H1 (cell line): ENCODE measurements around the gene LAIR1. TPM values are rescaled to one million over a fixed set of nuclear protein-coding genes. Genes with fewer than 3 reads are reported as not detected.

Source experiments
- CTCF ChIA-PET: fragments of 300-600 bp; sonication (Branson Sonifier 250); formaldehyde crosslinking; loops from one replicate; lab custom pipeline; 2021; ENCODE audit not compliant: partially characterized antibody; lab: Charles Lee
- POLR2A ChIA-PET: fragments of 300-600 bp; sonication (Branson Sonifier 250); formaldehyde crosslinking; loops from one replicate; lab custom pipeline; 2021; ENCODE audit warnings: inconsistent platforms; ENCODE audit not compliant: partially characterized antibody; lab: Charles Lee
- DNase-seq, 2 experiments: peaks; one replicate each; pipeline versions ENCODE4 v3.0.0 to v3.0.0-alpha.2; 2010 to 2022; ENCODE audit warnings: low spot score in 2 of 2, low read depth in 1 of 2, mixed read lengths in 1 of 2
- FAIRE-seq: peaks from 2 replicates; lab custom pipeline; 2011; peaks lifted over from hg19 to GRCh38; lab: Jason Lieb, UNC
- H2AFZ ChIP-seq: 2 replicates; pipeline ENCODE4 v1.8.1; 2012; ENCODE audit warnings: low read length, inconsistent platforms
- H2AK5ac ChIP-seq: 2 replicates; pipeline ENCODE4 v1.6.1; 2013; ENCODE audit warnings: low read depth, low read length
- H2BK120ac ChIP-seq: replicated peaks from 2 replicates; pipeline ENCODE3; 2013; ENCODE audit warnings: low read depth, low read length, inconsistent platforms
- H2BK12ac ChIP-seq: 2 replicates; pipeline ENCODE4 v1.6.1; 2013; ENCODE audit warnings: low read depth, low read length
- H2BK15ac ChIP-seq: 2 replicates; pipeline ENCODE4 v1.6.1; 2013; ENCODE audit warnings: low read length
- H2BK20ac ChIP-seq: 2 replicates; pipeline ENCODE4 v1.6.1; 2013; ENCODE audit warnings: low read length
- H2BK5ac ChIP-seq: 2 replicates; pipeline ENCODE4 v1.6.1; 2013; ENCODE audit warnings: low read depth, low read length
- H3K14ac ChIP-seq: 2 replicates; pipeline ENCODE4 v1.6.1; 2013; ENCODE audit warnings: inconsistent platforms; ENCODE audit not compliant: insufficient read length
- H3K18ac ChIP-seq: 2 replicates; pipeline ENCODE4 v1.6.1; 2013; ENCODE audit warnings: low read length; ENCODE audit errors: extremely low read depth
- H3K23ac ChIP-seq: 2 replicates; pipeline ENCODE4 v1.6.1; 2013; ENCODE audit warnings: inconsistent platforms; ENCODE audit not compliant: insufficient read length
- H3K23me2 ChIP-seq: 2 replicates; pipeline ENCODE4 v1.6.1; 2013; ENCODE audit warnings: low read depth, low read length
- H3K27ac ChIP-seq: 2 replicates; pipeline ENCODE4 v1.6.1; 2011; ENCODE audit warnings: low read depth, low read length, inconsistent platforms
- H3K27me3 ChIP-seq, 4 experiments: replicated peaks in 1 of 4; 1 replicate in 1 of 4; 2 replicates in 3 of 4; pipeline versions ENCODE4 v1.6.1 to v1.8.1; 2011 to 2013; ENCODE audit warnings: low read length in 3 of 4, mild to moderate bottlenecking in 3 of 4, inconsistent platforms in 2 of 4, mixed read lengths in 2 of 4, moderate library complexity in 1 of 4; ENCODE audit not compliant: control insufficient read depth in 3 of 4, insufficient read depth in 3 of 4; ENCODE audit errors: extremely low read depth in 1 of 4
- H3K36me3 ChIP-seq, 4 experiments: 2 replicates each; pipeline versions ENCODE4 v1.6.1 to v1.8.1; 2011 to 2013; ENCODE audit warnings: mild to moderate bottlenecking in 4 of 4, low read length in 3 of 4, moderate library complexity in 2 of 4, control low read depth in 1 of 4, inconsistent platforms in 1 of 4; ENCODE audit not compliant: insufficient read depth in 4 of 4, control insufficient read depth in 2 of 4
- H3K4ac ChIP-seq: replicated peaks from 2 replicates; pipeline ENCODE3; 2013; ENCODE audit warnings: low read length, low read depth, mixed read lengths, inconsistent platforms; ENCODE audit not compliant: insufficient read length
- H3K4me1 ChIP-seq, 4 experiments: replicated peaks in 1 of 4; 1 replicate in 1 of 4; 2 replicates in 3 of 4; pipeline versions ENCODE4 v1.6.1 to v1.8.1; 2011 to 2013; ENCODE audit warnings: low read length in 3 of 4, inconsistent platforms in 2 of 4, mixed read lengths in 1 of 4; ENCODE audit not compliant: insufficient read depth in 4 of 4, control insufficient read depth in 3 of 4
- H3K4me2 ChIP-seq, 2 experiments: 2 replicates each; pipeline versions ENCODE4 v1.6.1 to v1.8.1; 2011 to 2013; ENCODE audit warnings: low read depth in 2 of 2, low read length in 2 of 2, control low read depth in 1 of 2, inconsistent platforms in 1 of 2, mild to moderate bottlenecking in 1 of 2; ENCODE audit not compliant: insufficient read depth in 1 of 2
- H3K4me3 ChIP-seq, 4 experiments: fragments of 200-600, 300-600 bp in 1 of 4; sonication (generic), shearing (Covaris generic), sonication (Bioruptor Twin) in 1 of 4; 2 replicates each; pipeline versions ENCODE4 v1.5.1 to v1.8.1; 2011 to 2016; ENCODE audit warnings: low read length in 4 of 4, low read depth in 3 of 4, control low read depth in 2 of 4, inconsistent platforms in 2 of 4, mild to moderate bottlenecking in 2 of 4, mixed read lengths in 1 of 4, moderate library complexity in 1 of 4; ENCODE audit not compliant: insufficient read depth in 2 of 4; ENCODE audit errors: extremely low read depth in 1 of 4
- H3K56ac ChIP-seq: replicated peaks from 2 replicates; pipeline ENCODE3; 2013; ENCODE audit warnings: low read depth, mild to moderate bottlenecking, mixed read lengths, low read length, inconsistent platforms; ENCODE audit not compliant: insufficient read length
- H3K79me1 ChIP-seq: 2 replicates; pipeline ENCODE4 v1.6.1; 2013; ENCODE audit warnings: low read depth, low read length, control low read depth
- H3K79me2 ChIP-seq, 2 experiments: 2 replicates each; pipeline versions ENCODE4 v1.6.1 to v1.8.1; 2012 to 2013; ENCODE audit warnings: low read length in 2 of 2, mild to moderate bottlenecking in 2 of 2, inconsistent platforms in 1 of 2; ENCODE audit not compliant: insufficient read depth in 2 of 2, control insufficient read depth in 1 of 2
- H3K9ac ChIP-seq, 4 experiments: replicated peaks in 1 of 4; 1 replicate in 1 of 4; 2 replicates in 3 of 4; pipeline versions ENCODE4 v1.6.1 to v1.8.1; 2011 to 2013; ENCODE audit warnings: low read depth in 3 of 4, low read length in 3 of 4, control low read depth in 2 of 4, mild to moderate bottlenecking in 2 of 4, moderate library complexity in 2 of 4, inconsistent platforms in 1 of 4; ENCODE audit errors: extremely low read depth in 1 of 4
- H3K9me3 ChIP-seq, 2 experiments: 2 replicates each; pipeline versions ENCODE4 v1.6.1 to v1.8.1; 2012 to 2013; ENCODE audit warnings: mild to moderate bottlenecking in 2 of 2, moderate library complexity in 2 of 2, control low read depth in 1 of 2, inconsistent platforms in 1 of 2, low read depth in 1 of 2, low read length in 1 of 2, mixed read lengths in 1 of 2; ENCODE audit not compliant: insufficient read depth in 2 of 2
- H4K20me1 ChIP-seq, 2 experiments: replicated peaks in 1 of 2; 2 replicates each; pipeline versions ENCODE3 to v1.8.1; 2011 to 2013; ENCODE audit warnings: inconsistent platforms in 2 of 2, low read length in 2 of 2, mild to moderate bottlenecking in 1 of 2; ENCODE audit not compliant: insufficient read depth in 2 of 2, control insufficient read depth in 1 of 2
- H4K5ac ChIP-seq: 2 replicates; pipeline ENCODE4 v1.6.1; 2013; ENCODE audit warnings: low read length, low read depth, mixed read lengths, inconsistent platforms; ENCODE audit not compliant: insufficient read length
- H4K8ac ChIP-seq: 2 replicates; pipeline ENCODE4 v1.8.0; 2013; ENCODE audit warnings: mild to moderate bottlenecking, moderate library complexity, low read length, inconsistent platforms; ENCODE audit not compliant: insufficient read depth; ENCODE audit errors: extremely low read depth
- H4K91ac ChIP-seq: replicated peaks from 2 replicates; pipeline ENCODE3; 2013; ENCODE audit warnings: low read length, mixed read lengths, inconsistent platforms; ENCODE audit not compliant: insufficient read length
- SAP30 ChIP-seq: fragments of 300-600 bp; sonication (generic); IDR thresholded peaks from 2 replicates; pipeline ENCODE4 v1.7.1; 2012; ENCODE audit warnings: low read length, moderate library complexity, mild to moderate bottlenecking, inconsistent platforms; ENCODE audit not compliant: insufficient read depth, insufficient replicate concordance
- SP1 ChIP-seq: IDR thresholded peaks from 2 replicates; pipeline ENCODE4 v1.6.1; 2011; ENCODE audit warnings: low read depth, low read length
- WGBS, 2 experiments: shearing (Covaris generic) in 1 of 2; methylation state at CpG; one replicate each; pipeline versions ENCODE4 v1.1.6 to v1.1.7; 2013 to 2015; ENCODE audit warnings: low lambda C conversion rate in 2 of 2, mixed read lengths in 2 of 2, inconsistent platforms in 1 of 2, low coverage in 1 of 2, missing lambda C conversion rate in 1 of 2; ENCODE audit not compliant: insufficient replicate concordance in 2 of 2, insufficient coverage in 1 of 2, insufficient read length in 1 of 2; ENCODE audit errors: extremely low coverage in 1 of 2, missing lambda C conversion rate in 1 of 2; 5-methylcytosine and 5-hydroxymethylcytosine counted together
- polyA plus RNA-seq, 7 experiments: library from polyadenylated mRNA; depleted of rRNA in 3 of 7; stranded (reverse) in 5 of 7; unstranded in 2 of 7; fragments of >200 nt in 5 of 7; fragments of 200-250 nt in 2 of 7; gene quantifications; 1 replicate in 5 of 7; 2 replicates in 1 of 7; 4 replicates in 1 of 7; pipeline versions ENCODE4 v1.2.1 to v1.2.3, GENCODE V29; 2011 to 2013; ENCODE audit warnings: missing spikeins in 2 of 7, mixed read lengths in 2 of 7
- total RNA-seq: library from RNA; stranded (reverse); fragmentation: NEBNext Ultra II Directional; extraction: Animal tissue kit (Norgen Biotek cat#: 25700); gene quantifications from 2 replicates; pipeline ENCODE4 v1.2.1, GENCODE V29; 2021

LAIR1 gene
- total and polyA plus RNA-seq, 2 of the 8 experiments (the other 6 are each of a cell fraction or from before 2014, with no cell fraction given): 0.18 TPM; not detected in 1

DNA sequence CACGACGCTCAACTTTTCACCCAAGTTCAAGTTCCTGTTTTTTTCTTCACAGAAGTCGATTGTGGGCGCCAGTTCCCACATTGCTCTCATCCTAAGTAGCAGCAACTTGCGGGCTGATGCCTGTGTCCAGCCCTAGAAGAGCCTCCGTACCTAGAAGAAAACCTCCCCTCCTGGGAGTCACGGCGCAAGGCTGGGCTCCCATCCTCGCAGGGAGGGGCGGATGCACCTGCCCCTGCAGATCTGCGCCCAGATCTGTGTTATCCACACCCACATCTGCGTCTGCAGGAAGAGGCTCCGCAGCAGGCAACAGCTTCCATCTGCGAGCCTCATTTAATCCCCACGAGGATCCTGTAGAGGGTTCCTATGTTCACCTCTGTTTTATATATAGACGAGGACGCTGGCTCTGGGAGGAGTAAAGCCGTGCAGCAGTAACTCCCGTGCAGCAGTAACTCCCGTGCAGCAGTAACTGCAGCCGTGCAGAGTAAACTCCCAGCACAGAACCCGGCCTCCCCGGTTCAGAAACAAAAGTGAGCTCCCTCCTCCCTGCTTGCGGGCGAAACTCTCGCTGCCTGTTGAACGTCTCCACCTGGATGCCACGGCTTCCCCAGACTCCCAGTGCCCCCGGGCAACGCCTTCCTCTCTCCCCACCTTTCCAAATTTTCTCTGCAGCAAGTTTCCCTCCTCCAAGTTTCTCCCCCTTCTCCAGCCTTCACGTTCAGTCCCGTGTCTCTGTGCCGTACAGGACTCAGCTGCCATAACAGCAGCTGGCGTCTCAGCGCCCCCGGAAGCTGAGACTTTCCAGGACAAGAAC lies 23.5 kb upstream of the LAIR1 start:
- H3K4ac ChIP-seq: no peak overlapping the region
- no peak overlapping the region; the same call in 1 of the 2 replicates for H2AFZ ChIP-seq
- no peaks in the 10 kb centered on the region for H3K79me1 ChIP-seq
- H2BK5ac ChIP-seq: no peak overlapping the region
- peak overlapping the region; percentile 1; a peak in 1 of 4 replicates for H3K4me2 ChIP-seq
- H3K9me3 ChIP-seq: no peaks in the 10 kb centered on the region
- H3K23me2 ChIP-seq: no peaks in the 10 kb centered on the region
- 75% methylated on average over 36 of the region's 36 CpGs; no CpG with 5 or more reads in 1 of the 2 experiments for WGBS, 2 experiments
- no peak overlapping the region for H4K5ac ChIP-seq
- no peak overlapping the region for H2BK15ac ChIP-seq
- H4K8ac ChIP-seq: peak overlapping the region; percentile 36
- H3K9ac ChIP-seq: no peak overlapping the region
- H3K36me3 ChIP-seq: no peaks in the 10 kb centered on the region
- H3K56ac ChIP-seq: no peak overlapping the region
- FAIRE-seq (no peak), DNase-seq (no peak)
- peaks cover 0 to 2% (median 0%) of the 10 kb centered on the region in 4 experiments; a peak in 2 of 7 replicates for H3K27me3 ChIP-seq
- H2AK5ac ChIP-seq: 0 out of 2 replicates have a peak overlapping the region, but pooled peaks have one; percentile 82
- no peak overlapping the region for H2BK20ac ChIP-seq
- no peaks in the 10 kb centered on the region for H4K20me1 ChIP-seq
- ChIA-PET POLR2A (interaction anchor here (0.8 kb wide), 2 partner anchors 17 to 31 kb away, joined by 3 read pairs; no protein-coding TSS in a partner anchor), CTCF (interaction anchor here (0.8 to 7.1 kb wide), 13 partner anchors 11 to 215 kb away, joined by 3 to 109 read pairs (median 4); partner anchors contain the start of genes TMC4 and TTYH1)
- H2BK120ac ChIP-seq: no peak overlapping the region
- H3K18ac ChIP-seq: no peak overlapping the region
- H4K91ac ChIP-seq: no peak overlapping the region
- no peak overlapping the region for H2BK12ac ChIP-seq
- H3K27ac ChIP-seq: no peak overlapping the region
- H3K14ac ChIP-seq: no peak overlapping the region
- H3K4me3 ChIP-seq: no peak overlapping the region
- peaks cover 0 to 9% (median 6%) of the 10 kb centered on the region in 4 experiments; a peak in 6 of 7 replicates for H3K4me1 ChIP-seq
- H3K79me2 ChIP-seq: no peaks in the 10 kb centered on the region
- H3K23ac ChIP-seq: no peak overlapping the region
- TF ChIP-seq SP1 (no peak), SAP30 (no peak)
